ENCODE measurements around the gene BOLL. TPM values are rescaled to one million over a fixed set of nuclear protein-coding genes. Genes with fewer than 3 reads are reported as not detected.
A peak's percentile ranks its signal among the peaks of the same experiment; 100 is the strongest.
"Not testable (repeated sequence)": the region's sequence is repeated elsewhere in the genome, so short reads cannot be mapped to it uniquely, and the experiment has no call there.

The BOLL gene, protein sequence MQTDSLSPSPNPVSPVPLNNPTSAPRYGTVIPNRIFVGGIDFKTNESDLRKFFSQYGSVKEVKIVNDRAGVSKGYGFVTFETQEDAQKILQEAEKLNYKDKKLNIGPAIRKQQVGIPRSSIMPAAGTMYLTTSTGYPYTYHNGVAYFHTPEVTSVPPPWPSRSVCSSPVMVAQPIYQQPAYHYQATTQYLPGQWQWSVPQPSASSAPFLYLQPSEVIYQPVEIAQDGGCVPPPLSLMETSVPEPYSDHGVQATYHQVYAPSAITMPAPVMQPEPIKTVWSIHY
- not detected in 2 replicates for total RNA-seq

DNA sequence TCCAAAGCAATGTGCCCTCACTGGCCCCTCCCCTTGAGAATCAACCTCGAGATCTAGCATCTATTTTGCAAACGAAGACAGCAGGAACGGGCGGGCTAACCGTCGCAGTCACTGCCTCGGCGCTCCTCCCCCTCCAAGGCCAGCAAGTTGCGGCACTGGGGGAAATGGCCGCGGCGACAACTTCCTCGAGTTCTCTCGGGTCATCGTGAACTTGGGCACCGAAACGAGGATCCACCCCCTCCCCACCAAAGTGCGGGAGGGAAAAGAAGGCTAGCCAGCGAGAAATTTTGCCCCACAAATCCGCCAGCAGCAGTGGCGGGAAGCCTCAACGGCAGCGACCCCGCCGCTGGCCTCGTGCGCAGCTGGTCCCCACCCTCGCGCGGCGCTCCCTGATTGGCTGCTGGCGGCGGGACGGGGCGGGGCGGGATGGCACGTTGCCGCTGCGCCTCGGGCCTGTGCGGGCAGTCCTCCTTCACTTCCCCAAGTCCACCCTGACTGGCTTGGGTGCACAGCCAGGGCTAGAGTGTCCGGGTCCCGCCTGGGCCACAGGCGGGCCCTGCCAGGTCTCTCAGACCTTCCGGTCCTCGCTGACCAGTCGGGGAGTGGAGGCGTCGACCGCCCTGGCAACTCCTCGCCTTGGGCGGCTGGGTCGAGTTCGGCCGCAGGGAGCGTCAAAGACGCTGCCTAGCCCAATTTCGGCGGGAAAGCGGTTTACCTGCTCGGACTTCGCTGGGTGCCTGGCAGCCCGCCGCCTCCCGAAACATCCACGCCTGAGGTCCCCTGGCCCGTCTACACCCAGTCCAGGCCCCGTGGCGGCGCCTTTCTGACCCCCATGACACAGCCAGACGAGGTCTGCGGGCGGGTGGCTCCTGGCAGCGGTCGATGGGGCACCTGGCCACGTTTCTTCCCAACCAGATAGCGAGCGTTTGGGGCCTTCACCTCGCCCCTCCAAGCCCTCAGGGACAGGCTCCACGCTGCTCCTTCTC lies at the start of gene BOLL:
TSS of gene BOLL (minus strand) at position 364 of the 986 bp plus-strand sequence. CDS start 3,469 bp downstream, outside the sequence.
- H3K4me3 ChIP-seq (ENCODE audit: low read depth, low read length), result peak within 1 kb of the TSS; percentile 24
- H3K27me3 ChIP-seq (ENCODE audit: control insufficient read depth, insufficient read depth, low read length), result peaks cover 15% of the 10 kb centered on the region
- TF ChIP-seq, protein P1, sequence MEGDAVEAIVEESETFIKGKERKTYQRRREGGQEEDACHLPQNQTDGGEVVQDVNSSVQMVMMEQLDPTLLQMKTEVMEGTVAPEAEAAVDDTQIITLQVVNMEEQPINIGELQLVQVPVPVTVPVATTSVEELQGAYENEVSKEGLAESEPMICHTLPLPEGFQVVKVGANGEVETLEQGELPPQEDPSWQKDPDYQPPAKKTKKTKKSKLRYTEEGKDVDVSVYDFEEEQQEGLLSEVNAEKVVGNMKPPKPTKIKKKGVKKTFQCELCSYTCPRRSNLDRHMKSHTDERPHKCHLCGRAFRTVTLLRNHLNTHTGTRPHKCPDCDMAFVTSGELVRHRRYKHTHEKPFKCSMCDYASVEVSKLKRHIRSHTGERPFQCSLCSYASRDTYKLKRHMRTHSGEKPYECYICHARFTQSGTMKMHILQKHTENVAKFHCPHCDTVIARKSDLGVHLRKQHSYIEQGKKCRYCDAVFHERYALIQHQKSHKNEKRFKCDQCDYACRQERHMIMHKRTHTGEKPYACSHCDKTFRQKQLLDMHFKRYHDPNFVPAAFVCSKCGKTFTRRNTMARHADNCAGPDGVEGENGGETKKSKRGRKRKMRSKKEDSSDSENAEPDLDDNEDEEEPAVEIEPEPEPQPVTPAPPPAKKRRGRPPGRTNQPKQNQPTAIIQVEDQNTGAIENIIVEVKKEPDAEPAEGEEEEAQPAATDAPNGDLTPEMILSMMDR (IDR thresholded peaks at IDR 0.05; ENCODE audit: insufficient read depth, low read length, poor library complexity, severe bottlenecking), result no peak
- H3K36me3 ChIP-seq (ENCODE audit: control insufficient read depth, insufficient read depth, low read length), result no peaks in the 10 kb centered on the region
- DNase-seq (ENCODE audit: low read depth), result no peak

DNA sequence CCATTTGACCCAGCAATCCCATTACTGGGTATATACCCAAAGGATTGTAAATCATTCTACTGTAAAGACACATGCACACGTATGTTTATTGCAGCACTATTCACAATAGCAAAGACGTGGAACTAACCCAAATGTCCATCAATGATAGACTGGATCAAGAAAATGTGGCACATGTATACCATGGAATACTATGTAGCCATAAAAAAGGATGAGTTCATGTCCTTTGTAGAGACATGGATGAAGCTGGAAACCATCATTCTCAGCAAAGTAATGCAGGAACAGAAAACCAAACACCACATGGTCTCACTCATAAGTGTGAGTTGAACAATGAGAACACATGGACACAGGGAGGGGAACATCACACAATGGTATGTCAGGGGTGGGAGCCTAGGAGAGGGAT lies 49.7 kb upstream of the BOLL start:
- not testable (repeated sequence) for DNase-seq (ENCODE audit: low read depth); H3K4me3 ChIP-seq (ENCODE audit: low read depth, low read length); H3K27me3 ChIP-seq (ENCODE audit: control insufficient read depth, insufficient read depth, low read length); H3K36me3 ChIP-seq (ENCODE audit: control insufficient read depth, insufficient read depth, low read length)

DNA sequence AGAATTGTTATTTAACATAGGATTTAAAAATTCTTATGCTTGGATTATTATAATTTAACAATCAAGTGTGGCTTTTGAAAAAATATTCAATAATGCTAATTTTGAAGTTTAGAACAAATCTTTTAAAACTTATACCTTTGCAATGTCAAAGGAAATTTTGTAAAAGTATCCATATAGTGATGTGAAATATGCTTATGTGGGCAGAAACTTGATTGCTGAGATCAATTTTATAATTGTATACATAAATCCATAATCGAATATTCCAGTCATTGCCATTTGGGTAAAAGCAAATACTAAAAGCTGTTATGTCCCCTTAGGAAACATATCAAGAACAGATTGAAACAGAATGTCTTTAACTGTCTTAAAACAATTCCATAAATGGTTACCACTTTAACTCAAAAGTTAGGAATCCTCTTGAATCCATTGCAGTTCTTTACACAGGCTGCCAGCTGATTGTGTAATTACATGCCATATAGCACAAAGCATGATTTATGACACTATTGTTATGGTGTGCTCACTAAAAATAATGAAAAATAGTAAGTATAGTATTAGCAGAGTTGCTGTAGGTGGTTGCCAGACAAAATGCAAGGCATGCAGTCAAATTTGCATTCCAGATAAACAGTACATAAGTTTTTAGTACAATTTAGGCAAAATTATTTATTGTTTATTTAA lies 43.5 kb upstream of the BOLL start:
- Histone ChIP-seq H3K27me3 (ENCODE audit: control insufficient read depth, insufficient read depth, low read length) (no peaks in the 10 kb centered on the region), H3K36me3 (ENCODE audit: control insufficient read depth, insufficient read depth, low read length) (no peaks in the 10 kb centered on the region), H3K4me3 (ENCODE audit: low read depth, low read length) (no peak overlapping the region)
- TF ChIP-seq, protein P1 (IDR thresholded peaks at IDR 0.05; ENCODE audit: insufficient read depth, low read length, poor library complexity, severe bottlenecking), result no peak
- no peak for DNase-seq (ENCODE audit: low read depth)

DNA sequence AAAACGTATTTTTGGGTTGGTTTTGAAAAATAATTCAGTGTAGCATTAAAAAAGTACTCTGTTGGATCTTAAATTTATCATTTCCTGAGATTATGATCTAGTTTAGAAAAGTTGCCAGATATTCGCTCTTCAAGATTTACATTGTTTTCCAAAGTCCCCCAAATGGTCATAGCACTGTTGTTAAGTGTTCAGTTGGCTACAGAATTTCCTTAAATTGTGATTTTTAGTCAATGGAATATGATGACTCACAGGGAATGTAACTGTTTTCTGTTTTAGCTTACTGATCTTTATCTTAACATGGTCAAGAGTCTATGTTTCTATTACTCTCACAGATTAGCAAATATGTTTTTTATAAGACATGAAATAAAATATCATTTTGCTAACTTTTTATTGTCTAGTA lies 42.5 kb upstream of the BOLL start:
- no peak for DNase-seq (ENCODE audit: low read depth)
- no peaks in the 10 kb centered on the region for H3K27me3 ChIP-seq (ENCODE audit: control insufficient read depth, insufficient read depth, low read length)
- TF ChIP-seq, protein P1 (IDR thresholded peaks at IDR 0.05; ENCODE audit: insufficient read depth, low read length, poor library complexity, severe bottlenecking), result no peak
- H3K36me3 ChIP-seq (ENCODE audit: control insufficient read depth, insufficient read depth, low read length), result no peaks in the 10 kb centered on the region
- H3K4me3 ChIP-seq (ENCODE audit: low read depth, low read length), result no peak overlapping the region

DNA sequence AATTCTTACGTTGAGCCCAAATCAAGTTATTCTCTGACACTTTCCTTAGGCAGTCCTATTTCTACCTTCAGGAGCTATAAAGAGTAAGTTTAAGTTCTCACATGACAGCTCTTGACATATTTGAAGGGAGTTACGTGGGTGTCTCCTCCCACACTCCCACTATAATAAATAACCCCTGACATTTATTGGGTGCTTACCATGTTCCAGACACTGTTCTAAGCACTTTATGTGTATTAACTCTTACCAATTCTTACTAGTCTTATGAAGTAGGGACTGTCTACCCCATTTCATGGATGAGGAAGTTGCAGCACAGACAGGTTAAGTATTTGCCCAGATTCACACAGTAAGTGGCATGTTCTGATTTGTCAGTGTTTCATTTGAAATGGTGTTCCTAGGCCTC lies 37.2 kb upstream of the BOLL start:
- H3K27me3 ChIP-seq (ENCODE audit: control insufficient read depth, insufficient read depth, low read length), result no peaks in the 10 kb centered on the region
- no peak overlapping the region for H3K4me3 ChIP-seq (ENCODE audit: low read depth, low read length)
- TF ChIP-seq, protein P1 (IDR thresholded peaks at IDR 0.05; ENCODE audit: insufficient read depth, low read length, poor library complexity, severe bottlenecking), result no peak
- no peak for DNase-seq (ENCODE audit: low read depth)
- H3K36me3 ChIP-seq (ENCODE audit: control insufficient read depth, insufficient read depth, low read length), result no peaks in the 10 kb centered on the region

Data from kidney epithelial cell (primary cell).